ENCODE measurements around the gene DGCR8.

DNA sequence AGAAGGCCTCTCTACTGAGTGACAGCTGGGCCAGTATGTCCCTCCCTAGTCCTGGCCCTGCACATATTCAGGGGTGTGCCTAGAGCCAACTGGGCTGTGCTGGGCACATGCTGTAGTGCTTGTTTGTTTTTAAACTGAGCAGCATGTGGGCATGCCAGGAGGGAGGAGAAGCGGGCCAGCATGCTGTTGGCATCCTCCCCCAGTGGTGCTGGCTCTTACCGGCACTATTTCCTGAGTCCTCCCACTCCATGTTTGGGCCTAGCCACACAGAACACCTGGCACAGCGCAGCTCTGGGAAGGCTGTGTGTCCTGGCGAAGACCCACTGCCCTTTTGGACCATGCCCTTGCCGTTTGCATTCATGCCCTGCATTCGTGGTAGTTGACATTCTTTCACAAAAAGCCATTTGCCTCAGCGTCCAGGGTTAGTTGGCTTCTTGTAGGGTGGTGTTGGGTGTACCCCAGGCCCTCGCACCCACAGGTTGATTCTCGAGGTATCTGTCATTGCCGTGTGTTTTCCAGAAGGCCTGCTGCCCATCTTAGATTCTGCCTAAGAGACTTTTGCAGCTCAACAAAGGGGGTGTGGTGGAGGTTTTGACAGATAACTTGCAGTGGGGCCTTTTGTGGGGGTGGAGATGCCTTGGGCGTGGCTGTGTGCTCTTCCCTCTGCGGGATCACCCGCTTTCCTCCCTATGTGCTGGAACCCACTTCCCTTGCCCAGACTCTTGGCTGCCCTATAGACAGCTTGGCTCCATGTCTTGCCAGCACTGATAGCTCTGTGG is 13.6 kb downstream of the DGCR8 start:
- no peak for TF ChIP-seq EZH2 (IDR thresholded peaks at IDR 0.05; ENCODE audit: insufficient read depth, low read length)
- TF ChIP-seq, protein P1, sequence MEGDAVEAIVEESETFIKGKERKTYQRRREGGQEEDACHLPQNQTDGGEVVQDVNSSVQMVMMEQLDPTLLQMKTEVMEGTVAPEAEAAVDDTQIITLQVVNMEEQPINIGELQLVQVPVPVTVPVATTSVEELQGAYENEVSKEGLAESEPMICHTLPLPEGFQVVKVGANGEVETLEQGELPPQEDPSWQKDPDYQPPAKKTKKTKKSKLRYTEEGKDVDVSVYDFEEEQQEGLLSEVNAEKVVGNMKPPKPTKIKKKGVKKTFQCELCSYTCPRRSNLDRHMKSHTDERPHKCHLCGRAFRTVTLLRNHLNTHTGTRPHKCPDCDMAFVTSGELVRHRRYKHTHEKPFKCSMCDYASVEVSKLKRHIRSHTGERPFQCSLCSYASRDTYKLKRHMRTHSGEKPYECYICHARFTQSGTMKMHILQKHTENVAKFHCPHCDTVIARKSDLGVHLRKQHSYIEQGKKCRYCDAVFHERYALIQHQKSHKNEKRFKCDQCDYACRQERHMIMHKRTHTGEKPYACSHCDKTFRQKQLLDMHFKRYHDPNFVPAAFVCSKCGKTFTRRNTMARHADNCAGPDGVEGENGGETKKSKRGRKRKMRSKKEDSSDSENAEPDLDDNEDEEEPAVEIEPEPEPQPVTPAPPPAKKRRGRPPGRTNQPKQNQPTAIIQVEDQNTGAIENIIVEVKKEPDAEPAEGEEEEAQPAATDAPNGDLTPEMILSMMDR (IDR thresholded peaks at IDR 0.05; ENCODE audit: insufficient read depth, low read depth, low read length), result no peak

All from astrocyte (in vitro differentiated cells and primary cell).